Thyroid gland (tissue), 4 donors: ENCODE results near the gene HIPK2. TPM values are rescaled to one million over a fixed set of nuclear protein-coding genes. Genes with fewer than 3 reads are reported as not detected.

Source experiments
- DNase-seq, 2 donors: peaks; one replicate each; pipeline ENCODE4 v3.0.0-alpha.2; 2019
- H3K27ac ChIP-seq, 3 donors: fragments of 200-600 bp; sonication (generic); 1 replicate in 2 of 3; 2 replicates in 1 of 3; pipeline ENCODE4 v1.5.1; 2016 to 2019; ENCODE audit warnings: mild to moderate bottlenecking in 1 of 3, moderate library complexity in 1 of 3
- H3K27me3 ChIP-seq: fragments of 200-600 bp; sonication (generic); one replicate; pipeline ENCODE4 v1.5.1; 2019
- H3K36me3 ChIP-seq, 2 donors: fragments of 200-600 bp; sonication (generic); one replicate each; pipeline ENCODE4 v1.5.1; 2016 to 2019
- H3K4me1 ChIP-seq, 2 donors: fragments of 200-600 bp; sonication (generic); one replicate each; pipeline ENCODE4 v1.5.1; 2017 to 2019
- H3K4me3 ChIP-seq, 3 donors: fragments of 200-600 bp; sonication (generic); replicated peaks in 1 of 3; 1 replicate in 2 of 3; 2 replicates in 1 of 3; pipeline ENCODE4 v1.5.1; 2016; ENCODE audit warnings: mild to moderate bottlenecking in 1 of 3
- H3K9me3 ChIP-seq: fragments of 200-600 bp; sonication (generic); one replicate; pipeline ENCODE4 v1.5.1; 2017
- CTCF ChIP-seq, 6 experiments: fragments of 200-600 bp in 3 of 6; fragments of 450-650 bp in 3 of 6; sonication (generic) in 3 of 6; IDR thresholded peaks; one replicate each; pipeline ENCODE4 v1.5.1; 2016 to 2019; ENCODE audit warnings: antibody characterized with exemption in 6 of 6, mild to moderate bottlenecking in 2 of 6, inconsistent platforms in 1 of 6, moderate library complexity in 1 of 6
- POLR2A ChIP-seq, 2 donors: fragments of 450-650 bp; IDR thresholded peaks; one replicate each; pipeline ENCODE4 v1.6.1; 2017; ENCODE audit warnings: antibody characterized with exemption in 2 of 2, mild to moderate bottlenecking in 2 of 2, moderate library complexity in 1 of 2
- WGBS, 2 donors: methylation state at CpG; one replicate each; pipeline ENCODE4 v1.1.5; 2017; 5-methylcytosine and 5-hydroxymethylcytosine counted together
- intact Hi-C: fragments of 100-400 bp; cut with DNase I; formaldehyde crosslinking; loops from one replicate; pipeline ENCODE4 v1.15.1; 2023
- total RNA-seq, 4 donors: library from RNA; depleted of rRNA; stranded (reverse); fragments of >200 nt; gene quantifications; one replicate each; pipeline ENCODE4 v1.2.3, GENCODE V29; 2016

HIPK2 gene
- total RNA-seq, 4 donors from 2014 or later: 31.3 to 58.5 (median 41.0) TPM

GRCh38 chr7:139811066-139811465, 33.3 kb upstream of the HIPK2 start:
- Histone ChIP-seq H3K4me3 (no peak overlapping the region), H3K27me3 (no peaks in the 10 kb centered on the region), H3K27ac (no peak overlapping the region), H3K9me3 (no peaks in the 10 kb centered on the region), H3K36me3 (no peaks in the 10 kb centered on the region), H3K4me1 (no peaks in the 10 kb centered on the region)
- intact Hi-C loops: no loop called here
- TF ChIP-seq CTCF (IDR thresholded peaks at IDR 0.05) (no peak), POLR2A (IDR thresholded peaks at IDR 0.05) (no peak)
- DNase-seq: no peak
- WGBS, 2 donors: 77 to 80% methylated on average over 2 of the region's 2 CpGs

GRCh38 chr7:139808846-139809442, 31.1 kb upstream of the HIPK2 start:
- Histone ChIP-seq H3K4me3 (no peak overlapping the region), H3K9me3 (no peaks in the 10 kb centered on the region), H3K4me1 (no peaks in the 10 kb centered on the region), H3K27me3 (no peaks in the 10 kb centered on the region), H3K36me3 (no peaks in the 10 kb centered on the region), H3K27ac (no peak overlapping the region)
- no peak for DNase-seq
- TF ChIP-seq POLR2A (IDR thresholded peaks at IDR 0.05) (no peak), CTCF (IDR thresholded peaks at IDR 0.05) (no peak)
- intact Hi-C loops: no loop called here

- TF ChIP-seq POLR2A (IDR thresholded peaks at IDR 0.05): no peak
- no peak for TF ChIP-seq CTCF (IDR thresholded peaks at IDR 0.05)
- H3K27me3 ChIP-seq: no peaks in the 10 kb centered on the region
- no peak overlapping the region for H3K4me3 ChIP-seq
- intact Hi-C loops: no loop called here
- H3K36me3 ChIP-seq: no peaks in the 10 kb centered on the region
- WGBS, 2 donors: 80 to 85% methylated on average over 3 of the region's 3 CpGs
- DNase-seq: no peak
- H3K9me3 ChIP-seq: no peaks in the 10 kb centered on the region
- H3K4me1 ChIP-seq: no peaks in the 10 kb centered on the region
- no peak overlapping the region for H3K27ac ChIP-seq
Measured at GRCh38 chr7:139808427-139808826, 30.6 kb upstream of the HIPK2 start.

GRCh38 chr7:139807009-139807408, 29.2 kb upstream of the HIPK2 start:
- Histone ChIP-seq H3K36me3 (no peaks in the 10 kb centered on the region), H3K27me3 (no peaks in the 10 kb centered on the region), H3K9me3 (no peaks in the 10 kb centered on the region), H3K27ac (no peak overlapping the region), H3K4me1 (no peaks in the 10 kb centered on the region), H3K4me3 (no peak overlapping the region)
- DNase-seq: no peak
- TF ChIP-seq CTCF (IDR thresholded peaks at IDR 0.05) (no peak), POLR2A (IDR thresholded peaks at IDR 0.05) (no peak)
- intact Hi-C loops: no loop called here
- WGBS, 2 donors: 75 to 86% methylated on average over 3 of the region's 3 CpGs

GRCh38 chr7:139804571-139804970, 26.8 kb upstream of the HIPK2 start:
- intact Hi-C loops: no loop called here
- H3K36me3 ChIP-seq: no peaks in the 10 kb centered on the region
- H3K27ac ChIP-seq: no peak overlapping the region
- DNase-seq: no peak
- no peaks in the 10 kb centered on the region for H3K4me1 ChIP-seq
- no peak overlapping the region for H3K4me3 ChIP-seq
- TF ChIP-seq CTCF (IDR thresholded peaks at IDR 0.05) (no peak), POLR2A (IDR thresholded peaks at IDR 0.05) (no peak)
- WGBS, 2 donors: 94% methylated on average over 1 of the region's 1 CpG
- no peaks in the 10 kb centered on the region for H3K27me3 ChIP-seq
- H3K9me3 ChIP-seq: no peaks in the 10 kb centered on the region
